ENCODE data around the gene SQOR. TPM values are rescaled to one million over a fixed set of nuclear protein-coding genes. Genes with fewer than 3 reads are reported as not detected.

Gene SQOR
- total RNA-seq, 4 donors from 2014 or later, result 67.0 to 90.3 (median 84.1) TPM

DNA sequence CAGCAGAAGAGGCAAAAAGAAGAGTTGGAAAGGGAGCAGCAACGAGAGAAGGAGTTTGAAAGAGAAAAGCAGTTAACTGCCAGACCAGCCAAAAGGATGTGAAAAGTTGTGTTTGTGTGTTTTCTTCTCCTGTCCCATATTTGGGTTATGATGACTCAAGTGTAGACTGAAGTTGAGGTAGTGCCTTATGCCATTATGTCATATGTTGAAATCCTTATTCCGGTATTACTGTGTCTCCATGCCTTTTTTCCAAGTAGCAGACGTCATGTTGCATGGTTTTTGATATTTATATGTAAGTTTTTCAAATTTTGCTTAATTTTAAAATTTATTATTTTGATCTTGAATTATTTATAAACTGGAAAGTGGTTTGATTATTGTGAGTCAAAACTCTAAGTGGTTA, 28.4 kb upstream of the SQOR start:
- DNase-seq (ENCODE audit: low spot score) (no peak), ATAC-seq (ENCODE audit: low FRiP score) (no peak)
- TF ChIP-seq, protein P1, sequence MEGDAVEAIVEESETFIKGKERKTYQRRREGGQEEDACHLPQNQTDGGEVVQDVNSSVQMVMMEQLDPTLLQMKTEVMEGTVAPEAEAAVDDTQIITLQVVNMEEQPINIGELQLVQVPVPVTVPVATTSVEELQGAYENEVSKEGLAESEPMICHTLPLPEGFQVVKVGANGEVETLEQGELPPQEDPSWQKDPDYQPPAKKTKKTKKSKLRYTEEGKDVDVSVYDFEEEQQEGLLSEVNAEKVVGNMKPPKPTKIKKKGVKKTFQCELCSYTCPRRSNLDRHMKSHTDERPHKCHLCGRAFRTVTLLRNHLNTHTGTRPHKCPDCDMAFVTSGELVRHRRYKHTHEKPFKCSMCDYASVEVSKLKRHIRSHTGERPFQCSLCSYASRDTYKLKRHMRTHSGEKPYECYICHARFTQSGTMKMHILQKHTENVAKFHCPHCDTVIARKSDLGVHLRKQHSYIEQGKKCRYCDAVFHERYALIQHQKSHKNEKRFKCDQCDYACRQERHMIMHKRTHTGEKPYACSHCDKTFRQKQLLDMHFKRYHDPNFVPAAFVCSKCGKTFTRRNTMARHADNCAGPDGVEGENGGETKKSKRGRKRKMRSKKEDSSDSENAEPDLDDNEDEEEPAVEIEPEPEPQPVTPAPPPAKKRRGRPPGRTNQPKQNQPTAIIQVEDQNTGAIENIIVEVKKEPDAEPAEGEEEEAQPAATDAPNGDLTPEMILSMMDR (IDR thresholded peaks at IDR 0.05), result no peak

DNA sequence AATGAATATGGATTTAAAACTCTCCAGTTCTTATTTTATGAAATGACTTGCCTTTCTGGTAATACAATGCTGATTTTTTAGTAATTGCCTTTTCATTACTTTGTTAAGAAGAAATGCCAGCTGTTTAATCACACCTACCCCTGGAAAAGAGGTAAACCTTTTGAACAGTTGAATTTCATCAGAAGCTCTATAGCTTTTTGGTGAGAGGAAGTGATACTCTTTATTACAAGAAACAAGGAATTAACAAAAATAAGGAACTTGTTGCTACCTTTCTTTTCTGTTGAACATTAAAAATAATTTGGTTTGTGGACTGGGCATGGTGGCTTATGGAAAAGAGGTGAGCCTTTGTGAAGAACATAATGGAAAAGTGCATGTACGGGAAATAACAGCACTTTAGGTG, 28.0 kb upstream of the SQOR start:
- ATAC-seq (ENCODE audit: low FRiP score) (no peak), DNase-seq (ENCODE audit: low spot score) (no peak)
- TF ChIP-seq, protein P1 (IDR thresholded peaks at IDR 0.05), result no peak

DNA sequence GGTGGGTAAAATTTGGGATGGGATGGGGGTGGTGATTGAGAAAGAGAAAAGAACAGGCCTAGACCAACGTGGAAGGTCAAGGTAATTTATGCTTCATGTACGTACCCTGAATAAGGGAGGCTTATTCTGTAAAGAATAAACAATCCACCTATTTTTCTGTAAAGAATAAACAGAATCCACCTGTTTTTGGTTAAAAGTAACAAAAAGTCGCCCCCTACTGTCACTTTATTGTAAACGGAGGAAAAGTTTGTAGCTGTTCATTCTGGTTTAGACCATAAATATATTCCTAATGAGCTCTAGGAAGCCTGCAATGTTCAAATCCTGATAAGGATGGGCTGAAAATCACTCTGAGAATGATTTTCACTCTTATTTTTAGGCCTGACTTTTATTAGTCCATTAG, 23.5 kb upstream of the SQOR start:
- no peak for ATAC-seq (ENCODE audit: low FRiP score)
- TF ChIP-seq, protein P1 (IDR thresholded peaks at IDR 0.05), result no peak
- DNase-seq (ENCODE audit: low spot score), result no peak

DNA sequence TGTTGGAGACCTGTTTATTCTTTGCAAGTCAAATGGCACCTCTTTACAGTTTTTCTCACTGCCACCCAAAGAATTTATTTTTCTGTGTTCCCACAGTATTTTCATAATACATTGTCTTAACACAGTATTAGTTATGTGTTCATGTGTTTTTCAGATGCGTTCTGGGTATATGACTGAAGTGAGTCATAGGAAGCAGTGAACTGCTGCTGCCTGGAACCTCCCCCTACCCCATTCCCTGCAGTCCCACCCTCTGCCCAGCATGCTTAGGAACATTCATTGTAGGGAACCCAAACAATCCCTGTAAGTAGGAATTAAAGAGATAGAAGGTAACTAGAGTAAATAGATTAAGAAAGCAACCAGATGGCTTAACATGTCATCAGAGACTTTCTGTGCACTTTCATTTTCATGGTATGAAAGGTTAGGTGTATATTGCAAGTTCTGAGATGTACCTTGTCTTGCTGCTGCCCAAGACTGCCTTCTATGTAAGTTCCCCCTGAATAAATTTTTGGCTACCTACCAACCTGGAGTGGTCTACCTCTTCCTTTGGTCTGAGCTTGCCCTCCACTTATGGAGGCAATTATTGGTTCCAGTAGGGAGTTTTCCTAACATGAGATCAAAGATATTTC, 21.9 kb upstream of the SQOR start:
- TF ChIP-seq, protein P1 (IDR thresholded peaks at IDR 0.05), result no peak
- ATAC-seq (ENCODE audit: low FRiP score), result peak; percentile 50
- no peak for DNase-seq (ENCODE audit: low spot score)

DNA sequence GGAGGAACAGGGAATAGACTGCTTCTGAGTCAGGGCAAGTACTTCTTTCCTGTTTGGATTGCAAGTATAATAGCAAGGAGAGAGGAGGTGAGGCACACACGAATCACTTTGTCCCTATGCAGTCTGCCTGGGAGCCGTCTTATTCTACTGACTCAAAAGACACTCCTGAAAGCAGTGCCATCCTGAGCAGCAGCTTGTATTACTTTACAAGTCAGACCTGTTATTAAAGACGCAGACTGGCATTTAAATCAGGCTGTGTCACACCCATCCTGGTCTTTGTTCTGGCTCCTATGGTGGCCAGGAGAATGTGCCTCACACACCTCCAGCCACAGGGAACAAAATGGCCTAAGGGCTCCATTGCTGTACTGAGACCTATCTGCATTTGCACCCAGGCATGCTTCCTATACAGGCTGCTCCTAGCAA, 17.9 kb upstream of the SQOR start:
- no peak for DNase-seq (ENCODE audit: low spot score)
- ATAC-seq (ENCODE audit: low FRiP score), result no peak
- TF ChIP-seq, protein P1 (IDR thresholded peaks at IDR 0.05), result no peak

DNA sequence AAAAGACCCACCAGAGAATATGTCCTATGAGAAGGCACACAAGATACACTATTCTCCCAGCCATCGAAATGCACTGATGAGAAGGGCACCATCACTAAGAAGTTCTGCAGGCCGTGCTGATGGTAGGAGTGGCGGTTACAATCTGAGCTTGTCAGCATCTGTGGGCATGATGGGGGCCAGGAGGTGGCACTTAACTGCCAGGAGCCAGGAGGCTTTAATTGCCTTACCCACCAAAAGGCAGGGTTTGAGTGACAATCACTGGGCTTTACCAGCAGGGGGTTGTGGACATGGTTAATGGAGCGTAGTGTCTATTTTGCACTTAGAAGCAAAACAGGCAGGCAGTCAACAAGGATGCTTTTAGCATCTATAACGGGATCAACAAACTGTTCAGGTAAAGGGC, 16.0 kb upstream of the SQOR start:
- ATAC-seq (ENCODE audit: low FRiP score) (no peak), DNase-seq (ENCODE audit: low spot score) (no peak)

DNA sequence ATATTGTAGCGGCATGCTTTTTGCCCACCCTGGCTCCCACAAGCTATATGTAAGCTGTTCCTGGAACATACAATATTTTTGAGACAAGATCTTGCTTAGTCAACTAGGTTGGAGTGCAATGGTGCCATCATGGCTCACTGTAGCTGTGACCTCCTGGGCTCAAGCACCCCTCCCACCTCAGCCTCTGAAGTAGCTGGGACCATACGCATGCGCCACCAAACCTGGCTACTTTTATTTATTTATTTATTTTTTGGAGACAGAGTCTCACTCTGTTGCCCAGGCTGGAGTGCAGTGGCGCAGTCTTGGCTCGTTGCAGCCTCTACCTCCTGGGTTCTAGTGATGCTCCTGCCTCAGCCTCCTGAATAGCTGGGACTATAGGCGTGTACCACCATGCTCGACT, 6.7 kb upstream of the SQOR start:
- ATAC-seq (ENCODE audit: low FRiP score) (no peak), DNase-seq (ENCODE audit: low spot score) (no peak)
- TF ChIP-seq, protein P1 (IDR thresholded peaks at IDR 0.05), result no peak

More for the DNA sequence above, 16.0 kb upstream of the SQOR start:
- TF ChIP-seq, protein P1 (IDR thresholded peaks at IDR 0.05), result no peak

Data from omental fat pad (tissue), 4 donors.